Thymus (tissue), 11 donors: Measurements from ENCODE around the gene ANKRD34C. TPM values are rescaled to one million over a fixed set of nuclear protein-coding genes. Genes with fewer than 3 reads are reported as not detected.
A peak's percentile ranks its signal among the peaks of the same experiment; 100 is the strongest.

ENCODE experiments used
- DNase-seq, 9 donors: peaks; one replicate each; pipeline ENCODE4 v3.0.0-alpha.2; 2013; ENCODE audit warnings: low spot score in 9 of 9, low read depth in 6 of 9, missing footprints in 1 of 9
- H3K27ac ChIP-seq, 2 donors: one replicate each; pipeline ENCODE4 v1.5.1; 2013; ENCODE audit warnings: control low read depth in 1 of 2, low read depth in 1 of 2, low read length in 1 of 2, mild to moderate bottlenecking in 1 of 2, moderate library complexity in 1 of 2
- H3K27me3 ChIP-seq, 2 donors: one replicate each; pipeline ENCODE4 v1.5.1; 2013; ENCODE audit warnings: low read length in 1 of 2; ENCODE audit not compliant: control insufficient read depth in 2 of 2, insufficient read depth in 1 of 2
- H3K36me3 ChIP-seq, 2 donors: one replicate each; pipeline ENCODE4 v1.5.1; 2013; ENCODE audit warnings: low read length in 1 of 2, mild to moderate bottlenecking in 1 of 2, moderate library complexity in 1 of 2; ENCODE audit not compliant: control insufficient read depth in 2 of 2, insufficient read depth in 2 of 2
- H3K4me1 ChIP-seq, 2 donors: one replicate each; pipeline ENCODE4 v1.5.1; 2013; ENCODE audit warnings: low read length in 2 of 2; ENCODE audit not compliant: control insufficient read depth in 2 of 2, insufficient read depth in 2 of 2
- H3K4me3 ChIP-seq, 2 donors: one replicate each; pipeline ENCODE4 v1.5.1; 2013; ENCODE audit warnings: low read length in 2 of 2, control low read depth in 1 of 2, mild to moderate bottlenecking in 1 of 2
- H3K9me3 ChIP-seq, 2 donors: one replicate each; pipeline ENCODE4 v1.5.1; 2013; ENCODE audit warnings: low read length in 1 of 2, mild to moderate bottlenecking in 1 of 2; ENCODE audit not compliant: control insufficient read depth in 2 of 2, insufficient read depth in 1 of 2
- WGBS: extraction: QIAGEN DNeasy Blood & Tissue Kit; methylation state at CpG from one replicate; pipeline ENCODE4 v1.1.7; 2013; 5-methylcytosine and 5-hydroxymethylcytosine counted together
- polyA plus RNA-seq: library from polyadenylated mRNA; stranded (reverse); fragments of 200-250 nt; gene quantifications from one replicate; pipeline ENCODE4 v1.2.3, GENCODE V29; 2013
- total RNA-seq: library from RNA; stranded (reverse); fragments of 120-200 nt; gene quantifications from one replicate; pipeline ENCODE4 v1.2.4, GENCODE V29; 2013
- donor health status: healthy.

The ANKRD34C gene
- total and polyA plus RNA-seq, 2 donors, result under 0.01 to 0.07 TPM

- H3K4me3 ChIP-seq, result no peak overlapping the region
Observed at GRCh38 chr15:79308874-79309273, 26.4 kb downstream of the ANKRD34C start.

GRCh38 chr15:79310612-79310984 lies 28.1 kb downstream of the ANKRD34C start:
- Histone ChIP-seq H3K36me3 (peaks cover 16 to 20% of the 10 kb centered on the region in 2 donors), H3K9me3 (no peaks in the 10 kb centered on the region), H3K4me1 (peaks cover 7 to 17% of the 10 kb centered on the region in 2 donors), H3K27me3 (peaks cover 3 to 23% of the 10 kb centered on the region in 2 donors), H3K27ac (no peak overlapping the region), H3K4me3 (peak overlapping the region; percentile 20 to 75)
- DNase-seq, result peak in 2 of 9 donors; percentile 1 to 23
- 2% methylated on average over 17 of the region's 17 CpGs for WGBS

More at GRCh38 chr15:79308874-79309273, 26.4 kb downstream of the ANKRD34C start:
- Histone ChIP-seq H3K27me3 (peaks cover 3 to 23% of the 10 kb centered on the region in 2 donors), H3K27ac (no peak overlapping the region), H3K36me3 (peaks cover 3 to 4% of the 10 kb centered on the region in 2 donors), H3K4me1 (peaks cover 7 to 17% of the 10 kb centered on the region in 2 donors), H3K9me3 (no peaks in the 10 kb centered on the region)
- peak in 1 of 9 donors; percentile 3 for DNase-seq
- WGBS, result 58% methylated on average over 2 of the region's 2 CpGs

- DNase-seq, result peak; percentile 61 to 92 (median 79)
- H3K36me3 ChIP-seq, result peaks cover 22 to 27% of the 10 kb centered on the region in 2 donors
- H3K27me3 ChIP-seq, result peaks cover 3 to 23% of the 10 kb centered on the region in 2 donors
- H3K4me3 ChIP-seq, result peak within 1 kb of the TSS; percentile 75 to 78
- no peaks in the 10 kb centered on the region for H3K9me3 ChIP-seq
- WGBS, result under 1% methylated on average over 72 of the region's 76 CpGs
- H3K27ac ChIP-seq, result peak within 1 kb of the TSS in 1 of 2 donors; percentile 36
- H3K4me1 ChIP-seq, result peaks cover 7 to 17% of the 10 kb centered on the region in 2 donors
Observed at GRCh38 chr15:79310985-79311900, 28.7 kb downstream of the ANKRD34C start, which contains the start of gene TMED3. Gene TMED3 (plus strand): TSS chr15:79311112. CDS start chr15:79311250, 138 bp downstream.

DNA sequence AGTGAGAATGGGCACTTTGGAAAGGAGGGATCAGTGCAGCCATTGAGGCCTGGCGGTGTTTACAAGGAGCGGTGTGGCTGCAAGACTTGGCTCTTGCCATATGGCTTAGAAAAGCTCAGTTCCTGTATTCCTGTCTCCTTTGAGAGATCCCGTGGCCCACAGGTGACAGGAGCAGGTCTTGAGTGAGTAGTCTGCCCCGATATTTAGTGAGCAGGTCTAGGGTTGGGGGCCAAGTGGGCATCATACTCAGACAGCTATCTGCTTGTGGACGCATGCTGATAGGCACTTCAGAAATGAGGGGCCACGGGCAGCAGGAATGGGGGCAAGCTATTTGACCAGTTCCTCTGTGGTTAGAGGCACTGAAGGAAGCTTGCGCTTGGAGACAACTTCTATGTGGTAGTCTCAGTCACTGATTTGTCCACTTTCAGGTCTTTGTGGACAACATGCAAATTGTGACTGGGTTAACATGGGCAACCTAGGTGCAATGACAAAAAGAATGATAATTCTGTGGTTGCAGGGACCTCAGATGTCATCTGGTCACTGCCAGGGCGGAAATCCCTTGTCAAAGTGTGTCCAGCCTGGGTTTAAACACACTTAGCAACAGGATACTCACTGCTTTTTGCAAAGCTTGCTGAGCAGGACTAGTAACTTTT lies 29.5 kb downstream of the ANKRD34C start:
- Histone ChIP-seq H3K4me3 (peak overlapping the region; percentile 75 to 78), H3K9me3 (no peaks in the 10 kb centered on the region), H3K27me3 (peaks cover 3 to 22% of the 10 kb centered on the region in 2 donors), H3K27ac (no peak overlapping the region), H3K4me1 (peaks cover 7 to 17% of the 10 kb centered on the region in 2 donors), H3K36me3 (peaks cover 26 to 32% of the 10 kb centered on the region in 2 donors)
- peak in 2 of 9 donors; percentile 1 to 19 for DNase-seq
- WGBS, result 70% methylated on average over 8 of the region's 8 CpGs

DNA sequence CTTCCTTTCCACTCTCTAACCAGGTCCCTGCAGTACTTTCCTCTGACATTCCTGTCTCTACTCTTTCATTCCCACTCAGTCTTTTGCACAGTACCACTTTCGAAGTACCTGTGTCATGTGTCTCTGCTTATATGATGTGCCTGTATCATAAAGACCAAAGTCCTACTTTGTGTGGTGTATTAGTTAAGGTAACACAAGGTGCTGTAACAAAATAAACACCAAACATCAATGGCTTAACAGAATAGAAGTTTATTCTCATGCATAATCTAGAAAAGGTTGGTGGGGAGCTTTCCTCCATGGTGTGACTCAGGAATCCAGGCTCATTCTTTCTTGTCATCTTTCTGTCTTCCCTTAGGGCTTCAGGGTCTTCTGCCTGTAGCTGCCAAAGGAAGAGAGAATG lies 31.7 kb downstream of the ANKRD34C start:
- H3K36me3 ChIP-seq, result peaks cover 40 to 51% of the 10 kb centered on the region in 2 donors
- no peaks in the 10 kb centered on the region for H3K9me3 ChIP-seq
- H3K4me3 ChIP-seq, result no peak overlapping the region
- DNase-seq, result no peak
- H3K27ac ChIP-seq, result no peak overlapping the region
- whole genome bisulfite sequencing, result 96% methylated on average over 1 of the region's 1 CpG
- H3K4me1 ChIP-seq, result peaks cover 7 to 17% of the 10 kb centered on the region in 2 donors
- H3K27me3 ChIP-seq, result peaks cover 3 to 16% of the 10 kb centered on the region in 2 donors

DNA sequence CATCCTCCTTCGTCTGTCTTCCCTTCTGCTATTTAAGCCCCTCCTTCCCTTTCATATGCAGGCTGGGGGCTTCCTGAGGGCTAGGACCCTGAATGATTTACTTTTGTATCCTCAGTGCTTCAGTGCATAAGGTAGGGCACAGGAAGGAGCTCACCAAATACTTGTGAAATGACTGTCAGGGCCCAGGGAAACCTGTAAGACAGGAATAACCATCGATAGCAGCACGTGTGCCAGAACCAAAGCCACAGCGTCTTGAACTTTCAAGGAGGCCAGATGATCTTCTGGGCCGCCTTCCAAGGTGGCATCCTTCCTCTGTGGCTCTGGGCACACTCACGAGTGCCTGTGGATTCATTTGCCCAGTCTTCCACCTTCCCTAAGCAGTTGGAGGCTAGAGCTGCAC lies 32.3 kb downstream of the ANKRD34C start:
- Histone ChIP-seq H3K27ac (no peak overlapping the region), H3K4me3 (no peak overlapping the region), H3K27me3 (peaks cover 0 to 10% of the 10 kb centered on the region in 2 donors), H3K36me3 (peaks cover 42 to 57% of the 10 kb centered on the region in 2 donors), H3K4me1 (peaks cover 7 to 17% of the 10 kb centered on the region in 2 donors), H3K9me3 (no peaks in the 10 kb centered on the region)
- DNase-seq, result no peak
- 97% methylated on average over 6 of the region's 6 CpGs for WGBS

DNA sequence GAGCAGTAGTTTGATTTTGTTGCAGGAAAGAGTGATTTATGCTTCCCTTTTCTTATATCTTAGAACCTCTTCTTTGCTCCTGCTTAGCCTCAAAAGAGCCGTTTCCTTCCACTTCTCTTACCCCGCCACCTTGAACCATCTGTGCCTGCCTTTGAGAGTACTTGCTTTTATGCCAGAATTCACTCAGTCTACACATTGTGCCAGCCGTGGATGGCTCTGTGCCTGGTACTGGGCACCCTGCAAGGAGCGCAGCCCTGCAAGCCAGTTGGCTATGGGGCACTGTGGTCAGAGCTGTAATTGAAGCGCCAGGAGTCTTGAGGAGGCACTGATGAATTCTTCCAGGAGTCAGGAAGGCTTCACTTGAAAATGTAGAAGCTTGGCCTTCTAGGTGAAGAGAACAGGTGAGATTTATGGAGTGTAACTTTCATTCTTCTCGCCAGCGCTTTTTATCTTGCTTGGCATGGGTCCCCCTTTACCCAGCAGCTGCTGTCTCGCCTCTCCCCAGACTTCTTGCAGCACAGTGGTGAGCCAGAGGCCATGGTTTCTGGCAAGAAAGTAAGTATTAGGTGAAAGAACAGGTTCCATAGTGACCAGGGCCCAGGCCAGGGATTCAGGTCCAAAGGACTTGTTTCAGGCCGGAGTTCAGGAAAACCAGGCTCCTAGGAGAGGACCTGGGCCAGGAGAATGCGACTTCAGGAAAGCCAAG lies 33.3 kb downstream of the ANKRD34C start:
- Histone ChIP-seq H3K36me3 (peaks cover 44 to 57% of the 10 kb centered on the region in 2 donors), H3K4me3 (no peak overlapping the region), H3K27ac (no peak overlapping the region), H3K9me3 (no peaks in the 10 kb centered on the region), H3K4me1 (peaks cover 7 to 12% of the 10 kb centered on the region in 2 donors), H3K27me3 (peaks cover 0 to 3% of the 10 kb centered on the region in 2 donors)
- WGBS, result 88% methylated on average over 10 of the region's 10 CpGs
- no peak for DNase-seq

DNA sequence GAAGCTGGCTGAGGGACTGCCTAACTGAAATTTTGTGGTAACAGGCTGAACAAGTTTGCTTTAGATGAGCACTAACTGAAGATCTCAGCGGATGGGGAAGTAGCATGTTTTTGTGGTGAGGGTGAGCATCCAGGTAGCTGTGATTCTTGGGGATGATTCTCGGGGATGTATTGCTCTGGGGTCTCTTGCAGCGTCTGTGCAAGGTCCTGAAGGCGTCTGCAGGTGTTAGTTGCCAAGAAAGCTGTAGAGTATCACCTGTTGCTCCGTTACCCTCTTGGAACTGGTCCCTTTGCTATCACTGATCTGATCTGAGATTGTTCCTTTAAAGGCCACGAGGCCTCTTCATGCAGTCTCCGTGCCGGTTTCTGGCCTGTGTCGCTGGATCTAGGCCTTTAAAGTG lies 34.3 kb downstream of the ANKRD34C start:
- H3K27ac ChIP-seq, result no peak overlapping the region
- H3K4me3 ChIP-seq, result no peak overlapping the region
- peaks cover 4 to 5% of the 10 kb centered on the region in 2 donors for H3K4me1 ChIP-seq
- 93% methylated on average over 9 of the region's 9 CpGs for WGBS
- no peaks in the 10 kb centered on the region for H3K27me3 ChIP-seq
- H3K9me3 ChIP-seq, result no peaks in the 10 kb centered on the region
- peaks cover 46 to 59% of the 10 kb centered on the region in 2 donors for H3K36me3 ChIP-seq
- DNase-seq, result no peak
